Prostate gland (tissue), 2 donors: ENCODE results near the gene TPRN. TPM values are rescaled to one million over a fixed set of nuclear protein-coding genes. Genes with fewer than 3 reads are reported as not detected.
A peak's percentile ranks its signal among the peaks of the same experiment; 100 is the strongest.

Source experiments
- DNase-seq: peaks from one replicate; pipeline ENCODE4 v3.0.0-alpha.2; 2019; ENCODE audit warnings: low spot score
- H3K27ac ChIP-seq, 2 donors: fragments of 200-600 bp; sonication (generic); 2 replicates each; pipeline ENCODE4 v1.5.1; 2017 to 2019
- H3K27me3 ChIP-seq: fragments of 200-600 bp; sonication (generic); replicated peaks from 2 replicates; pipeline ENCODE4 v1.5.1; 2019; ENCODE audit not compliant: insufficient read depth
- H3K36me3 ChIP-seq, 2 donors: fragments of 200-600 bp; sonication (generic); 1 replicate in 1 of 2; 2 replicates in 1 of 2; pipeline versions ENCODE4 v1.5.1 to v1.8.1; 2017 to 2019
- H3K4me1 ChIP-seq: fragments of 200-600 bp; sonication (generic); replicated peaks from 2 replicates; pipeline ENCODE4 v1.5.1; 2019
- H3K4me3 ChIP-seq, 2 donors: fragments of 200-600 bp; sonication (generic); 2 replicates each; pipeline ENCODE4 v1.5.1; 2017 to 2019
- H3K9me3 ChIP-seq: fragments of 200-600 bp; sonication (generic); 2 replicates; pipeline ENCODE4 v1.5.1; 2017
- POLR2A ChIP-seq: fragments of 450-650 bp; IDR thresholded peaks from one replicate; pipeline ENCODE4 v1.6.1; 2016; ENCODE audit warnings: antibody characterized with exemption, mild to moderate bottlenecking
- POLR2AphosphoS5 ChIP-seq: sonication (generic); formaldehyde crosslinking; IDR thresholded peaks from one replicate; pipeline ENCODE4 v1.6.1; 2017; ENCODE audit warnings: antibody characterized with exemption
- WGBS: methylation state at CpG from one replicate; pipeline ENCODE4 v1.1.5; 2018; 5-methylcytosine and 5-hydroxymethylcytosine counted together
- intact Hi-C: fragments of 100-400 bp; cut with DNase I; formaldehyde crosslinking; loops from one replicate; pipeline ENCODE4 v1.14.2; 2022
- total RNA-seq, 2 donors: library from RNA; depleted of rRNA; stranded (reverse); fragments of >200 nt; gene quantifications; one replicate each; pipeline ENCODE4 v1.1.0, GENCODE V29; 2016
- TF ChIP-seq, protein P1 (sequence below), 4 experiments: fragments of 200-600 bp in 2 of 4; fragments of 450-650 bp in 2 of 4; sonication (generic) in 2 of 4; IDR thresholded peaks; 1 replicate in 3 of 4; 2 replicates in 1 of 4; pipeline ENCODE4 v1.5.1; 2016 to 2019; ENCODE audit warnings: antibody characterized with exemption in 4 of 4, mild to moderate bottlenecking in 2 of 4, moderate library complexity in 2 of 4

TPRN gene
- total RNA-seq, 2 donors from 2014 or later: 26.1 to 30.4 TPM

DNA sequence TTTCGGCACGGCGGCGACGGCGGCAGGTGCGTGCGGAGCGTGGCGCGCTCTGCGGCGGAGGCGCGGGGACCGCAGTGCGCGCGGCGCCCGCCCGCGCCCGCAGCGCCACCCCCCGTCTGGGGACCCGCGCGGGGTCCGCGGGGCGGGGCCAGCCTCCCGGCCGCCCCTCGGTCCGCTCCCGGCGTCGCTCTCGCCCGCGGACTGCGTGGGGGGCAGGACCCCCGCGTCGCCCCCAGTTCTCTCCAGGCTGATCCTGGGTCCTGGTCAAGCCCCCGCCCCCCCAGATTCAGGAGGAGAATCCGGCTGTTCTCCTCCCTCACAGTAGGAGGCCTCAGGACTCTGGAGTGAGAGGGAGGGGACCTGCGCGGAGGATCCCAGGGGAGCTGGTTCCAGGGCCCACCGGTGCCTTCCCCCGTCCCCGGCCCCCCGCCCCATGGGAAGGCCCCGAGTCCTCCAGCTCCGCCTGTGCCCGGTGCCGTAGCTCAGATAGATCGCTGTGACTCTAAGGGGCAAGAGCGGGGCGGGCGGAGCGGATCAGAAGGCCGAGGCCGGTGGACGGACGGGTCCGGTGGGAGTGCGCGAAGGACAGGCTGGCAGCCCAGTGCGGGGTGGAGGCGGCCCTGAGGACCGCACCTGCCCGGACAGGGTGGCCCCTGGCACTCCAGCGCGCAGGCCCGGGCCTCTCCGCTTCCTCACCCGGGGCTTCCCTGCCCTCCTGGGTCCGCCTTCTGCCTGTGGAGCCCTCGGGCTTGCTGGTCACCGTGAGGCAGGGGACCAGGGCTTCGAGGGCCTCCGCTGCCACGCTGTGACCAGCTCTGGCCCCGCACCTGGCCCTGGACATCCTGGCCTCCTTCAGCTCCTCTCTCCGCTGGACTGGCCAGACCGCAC is 21.9 kb upstream of the TPRN start, which contains the start of gene RNF208:
RNF208 (minus strand) TSS at position 51 of the 888 bp plus-strand sequence. CDS start 1,028 bp downstream, outside the sequence.
- DNase-seq: no peak
- Histone ChIP-seq H3K9me3 (no peaks in the 10 kb centered on the region), H3K4me3 (peak within 1 kb of the TSS; percentile 45 to 54), H3K4me1 (peaks cover 5% of the 10 kb centered on the region), H3K36me3 (no peaks in the 10 kb centered on the region), H3K27ac (peak within 1 kb of the TSS; percentile 76 to 78), H3K27me3 (no peaks in the 10 kb centered on the region)
- TF ChIP-seq POLR2A (no peak), POLR2AphosphoS5 (no peak)
- TF ChIP-seq, protein P1, sequence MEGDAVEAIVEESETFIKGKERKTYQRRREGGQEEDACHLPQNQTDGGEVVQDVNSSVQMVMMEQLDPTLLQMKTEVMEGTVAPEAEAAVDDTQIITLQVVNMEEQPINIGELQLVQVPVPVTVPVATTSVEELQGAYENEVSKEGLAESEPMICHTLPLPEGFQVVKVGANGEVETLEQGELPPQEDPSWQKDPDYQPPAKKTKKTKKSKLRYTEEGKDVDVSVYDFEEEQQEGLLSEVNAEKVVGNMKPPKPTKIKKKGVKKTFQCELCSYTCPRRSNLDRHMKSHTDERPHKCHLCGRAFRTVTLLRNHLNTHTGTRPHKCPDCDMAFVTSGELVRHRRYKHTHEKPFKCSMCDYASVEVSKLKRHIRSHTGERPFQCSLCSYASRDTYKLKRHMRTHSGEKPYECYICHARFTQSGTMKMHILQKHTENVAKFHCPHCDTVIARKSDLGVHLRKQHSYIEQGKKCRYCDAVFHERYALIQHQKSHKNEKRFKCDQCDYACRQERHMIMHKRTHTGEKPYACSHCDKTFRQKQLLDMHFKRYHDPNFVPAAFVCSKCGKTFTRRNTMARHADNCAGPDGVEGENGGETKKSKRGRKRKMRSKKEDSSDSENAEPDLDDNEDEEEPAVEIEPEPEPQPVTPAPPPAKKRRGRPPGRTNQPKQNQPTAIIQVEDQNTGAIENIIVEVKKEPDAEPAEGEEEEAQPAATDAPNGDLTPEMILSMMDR (IDR thresholded peaks at IDR 0.05): no peak
- intact Hi-C loops: no loop called here
- WGBS: 2% methylated on average over 10 of the region's 88 CpGs

DNA sequence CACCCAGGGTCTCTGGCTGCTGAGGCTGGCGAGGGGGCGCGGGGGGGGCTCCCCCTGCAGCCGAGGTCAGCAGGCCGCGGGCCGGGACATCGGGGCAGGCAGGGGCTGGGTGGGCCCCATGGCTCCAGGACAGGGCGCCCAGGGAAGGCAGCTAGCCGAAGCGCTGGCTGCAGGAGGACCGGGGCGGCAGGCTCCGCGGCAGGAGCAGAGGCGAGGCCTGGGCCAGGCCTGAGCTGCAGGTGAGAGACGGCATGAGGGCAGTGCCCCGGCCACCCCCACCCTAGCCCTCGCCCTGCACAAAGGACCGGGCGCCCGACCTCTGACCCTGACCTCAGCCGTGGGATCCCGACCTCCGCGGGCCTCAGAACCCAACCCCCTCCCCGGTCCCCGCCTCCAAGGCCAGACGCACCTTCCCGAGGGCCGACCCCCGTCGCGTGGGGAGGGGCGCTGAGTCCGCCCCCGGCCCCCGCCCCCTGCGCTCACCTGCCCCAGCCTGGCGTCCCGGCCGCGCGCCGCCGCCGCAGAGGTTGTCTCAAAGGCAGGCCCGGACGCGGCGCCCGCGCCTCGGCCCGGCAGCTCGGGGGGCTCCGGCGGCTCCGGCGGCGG is 21.1 kb upstream of the TPRN start:
- Histone ChIP-seq H3K4me3 (peak overlapping the region; percentile 37 to 45), H3K4me1 (peaks cover 5% of the 10 kb centered on the region), H3K27ac (peak overlapping the region in 1 of 2 donors; percentile 50), H3K36me3 (no peaks in the 10 kb centered on the region), H3K27me3 (no peaks in the 10 kb centered on the region), H3K9me3 (no peaks in the 10 kb centered on the region)
- TF ChIP-seq POLR2A: no peak
- TF ChIP-seq POLR2AphosphoS5: no peak
- TF ChIP-seq, protein P1 (IDR thresholded peaks at IDR 0.05): no peak
- intact Hi-C loops: no loop called here
- no peak for DNase-seq
- 11% methylated on average over 14 of the region's 61 CpGs for WGBS

DNA sequence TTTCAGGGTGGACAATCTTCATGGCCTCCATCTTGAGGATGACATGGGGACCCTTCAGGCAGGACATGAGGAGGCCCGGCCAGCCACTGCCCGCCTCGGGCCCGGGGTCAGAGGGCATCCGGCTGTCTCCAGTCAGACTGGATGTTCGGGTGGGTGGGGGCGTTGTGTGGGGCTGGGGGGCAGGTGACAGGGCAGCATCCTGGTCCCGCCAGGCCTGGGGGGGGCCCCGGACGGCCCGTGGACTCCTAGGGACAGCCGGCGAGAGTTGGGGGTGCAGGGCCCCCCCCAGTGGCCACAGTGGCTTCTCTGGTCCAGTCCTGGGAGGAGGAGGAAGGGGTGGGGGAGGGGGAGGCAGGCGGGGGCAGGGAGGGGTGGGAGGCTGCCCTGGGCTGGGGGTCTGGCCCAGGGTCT is 20.6 kb upstream of the TPRN start:
- WGBS: 78% methylated on average over 14 of the region's 14 CpGs
- no peak overlapping the region for H3K4me3 ChIP-seq
- DNase-seq: no peak
- TF ChIP-seq POLR2AphosphoS5 (no peak), POLR2A (no peak)
- TF ChIP-seq, protein P1 (IDR thresholded peaks at IDR 0.05): no peak
- intact Hi-C loops: no loop called here
- peaks cover 5% of the 10 kb centered on the region for H3K4me1 ChIP-seq
- no peaks in the 10 kb centered on the region for H3K9me3 ChIP-seq
- H3K36me3 ChIP-seq: no peaks in the 10 kb centered on the region
- peak overlapping the region in 1 of 2 donors; percentile 50 for H3K27ac ChIP-seq
- no peaks in the 10 kb centered on the region for H3K27me3 ChIP-seq

DNA sequence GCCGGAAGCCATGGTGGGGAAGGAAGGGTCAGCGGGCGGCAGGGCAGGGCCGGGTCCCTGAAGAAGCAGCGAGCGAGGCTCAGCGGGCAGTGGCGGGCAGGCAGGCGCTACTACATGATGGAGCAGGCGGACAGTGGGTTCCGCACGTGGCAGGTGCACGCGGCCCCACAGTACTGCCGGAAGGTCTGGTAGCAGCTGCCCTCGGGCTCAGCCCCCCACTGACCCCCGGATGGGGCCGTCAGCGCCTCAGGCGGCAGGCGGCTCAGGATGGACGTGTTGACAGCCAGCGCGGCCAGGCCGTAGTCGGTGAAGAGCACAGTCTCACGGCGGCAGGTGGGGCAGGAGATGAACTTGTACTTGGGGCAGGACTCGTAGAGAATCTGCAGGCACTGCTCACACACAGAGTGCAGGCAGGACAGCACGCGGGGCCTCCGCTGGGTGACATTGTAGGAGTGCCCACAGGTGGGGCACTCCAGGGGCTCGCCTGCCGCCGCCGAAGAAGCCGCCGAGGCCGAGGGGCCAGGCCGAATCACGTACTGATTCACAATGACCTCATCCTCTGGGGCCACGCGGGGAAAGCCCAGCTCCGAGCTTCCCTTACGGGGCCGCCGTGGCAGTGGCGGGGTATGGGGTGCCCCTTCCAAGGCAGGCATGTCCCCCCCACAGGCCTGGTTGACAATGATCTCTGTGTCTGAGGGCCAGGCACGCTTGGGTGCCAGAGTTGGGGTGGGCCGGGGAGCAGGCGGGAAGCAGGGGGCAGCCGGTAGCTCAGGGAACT is 20.0 kb upstream of the TPRN start:
- intact Hi-C loops: no loop called here
- DNase-seq: no peak
- H3K4me3 ChIP-seq: no peak overlapping the region

More for the DNA sequence above, 20.0 kb upstream of the TPRN start:
- no peak overlapping the region for H3K27ac ChIP-seq
- WGBS: 90% methylated on average over 52 of the region's 52 CpGs
- H3K4me1 ChIP-seq: peaks cover 5% of the 10 kb centered on the region
- H3K27me3 ChIP-seq: no peaks in the 10 kb centered on the region
- H3K36me3 ChIP-seq: no peaks in the 10 kb centered on the region
- TF ChIP-seq POLR2AphosphoS5: no peak
- TF ChIP-seq, protein P1 (IDR thresholded peaks at IDR 0.05): no peak
- no peak for TF ChIP-seq POLR2A
- H3K9me3 ChIP-seq: no peaks in the 10 kb centered on the region
